Measurements from ENCODE around the gene TPBGL. TPM values are rescaled to one million over a fixed set of nuclear protein-coding genes. Genes with fewer than 3 reads are reported as not detected.

The TPBGL gene
- total RNA-seq, 1 donor from 2014 or later = not detected

GRCh38 chr11:75286826-75287465 is 46.4 kb downstream of the TPBGL start:
- TF ChIP-seq, protein P1, sequence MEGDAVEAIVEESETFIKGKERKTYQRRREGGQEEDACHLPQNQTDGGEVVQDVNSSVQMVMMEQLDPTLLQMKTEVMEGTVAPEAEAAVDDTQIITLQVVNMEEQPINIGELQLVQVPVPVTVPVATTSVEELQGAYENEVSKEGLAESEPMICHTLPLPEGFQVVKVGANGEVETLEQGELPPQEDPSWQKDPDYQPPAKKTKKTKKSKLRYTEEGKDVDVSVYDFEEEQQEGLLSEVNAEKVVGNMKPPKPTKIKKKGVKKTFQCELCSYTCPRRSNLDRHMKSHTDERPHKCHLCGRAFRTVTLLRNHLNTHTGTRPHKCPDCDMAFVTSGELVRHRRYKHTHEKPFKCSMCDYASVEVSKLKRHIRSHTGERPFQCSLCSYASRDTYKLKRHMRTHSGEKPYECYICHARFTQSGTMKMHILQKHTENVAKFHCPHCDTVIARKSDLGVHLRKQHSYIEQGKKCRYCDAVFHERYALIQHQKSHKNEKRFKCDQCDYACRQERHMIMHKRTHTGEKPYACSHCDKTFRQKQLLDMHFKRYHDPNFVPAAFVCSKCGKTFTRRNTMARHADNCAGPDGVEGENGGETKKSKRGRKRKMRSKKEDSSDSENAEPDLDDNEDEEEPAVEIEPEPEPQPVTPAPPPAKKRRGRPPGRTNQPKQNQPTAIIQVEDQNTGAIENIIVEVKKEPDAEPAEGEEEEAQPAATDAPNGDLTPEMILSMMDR (IDR thresholded peaks at IDR 0.05) = no peak
- no peaks in the 10 kb centered on the region for H3K4me1 Mint-ChIP-seq (ENCODE audit: unreplicated experiment)
- DNase-seq (ENCODE audit: extremely low spot score, unreplicated experiment) = no peak
- H3K36me3 Mint-ChIP-seq (ENCODE audit: unreplicated experiment) = peaks cover 1% of the 10 kb centered on the region
- no peaks in the 10 kb centered on the region for H3K27me3 Mint-ChIP-seq (ENCODE audit: unreplicated experiment)
- no peaks in the 10 kb centered on the region for H3K9me3 Mint-ChIP-seq (ENCODE audit: unreplicated experiment)
- H3K4me3 Mint-ChIP-seq (ENCODE audit: unreplicated experiment) = no peak overlapping the region
- H3K27ac Mint-ChIP-seq (ENCODE audit: unreplicated experiment) = no peak overlapping the region

DNA sequence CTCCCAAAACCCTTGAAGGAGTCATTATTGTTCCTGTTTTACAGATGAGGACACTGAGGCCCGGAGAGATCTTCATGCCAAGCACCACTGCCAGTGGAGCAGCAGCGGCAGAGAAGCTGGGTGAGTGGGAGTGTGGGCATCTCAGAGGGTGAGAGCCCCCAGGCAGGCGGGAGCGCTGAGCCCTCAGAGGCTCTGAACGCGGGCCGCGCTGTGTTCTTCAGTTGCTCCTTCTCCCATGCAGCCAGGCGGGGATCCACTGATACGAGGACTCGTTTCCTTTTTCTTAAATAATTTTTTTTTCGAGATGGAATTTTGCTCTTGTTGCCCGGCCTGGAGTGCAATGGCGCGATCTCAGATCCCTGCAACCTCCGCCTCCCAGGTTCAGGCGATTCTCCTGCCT is 47.0 kb downstream of the TPBGL start:
- H3K27me3 Mint-ChIP-seq (ENCODE audit: unreplicated experiment) = no peaks in the 10 kb centered on the region
- H3K36me3 Mint-ChIP-seq (ENCODE audit: unreplicated experiment) = peaks cover 1% of the 10 kb centered on the region

GRCh38 chr11:75289511-75289760 is 48.9 kb downstream of the TPBGL start:
- no peak overlapping the region for H3K27ac Mint-ChIP-seq (ENCODE audit: unreplicated experiment)

More for the DNA sequence above, 47.0 kb downstream of the TPBGL start:
- TF ChIP-seq, protein P1 (IDR thresholded peaks at IDR 0.05) = no peak
- H3K4me3 Mint-ChIP-seq (ENCODE audit: unreplicated experiment) = no peak overlapping the region
- no peaks in the 10 kb centered on the region for H3K4me1 Mint-ChIP-seq (ENCODE audit: unreplicated experiment)
- no peaks in the 10 kb centered on the region for H3K9me3 Mint-ChIP-seq (ENCODE audit: unreplicated experiment)
- H3K27ac Mint-ChIP-seq (ENCODE audit: unreplicated experiment) = no peak overlapping the region
- DNase-seq (ENCODE audit: extremely low spot score, unreplicated experiment) = no peak

DNA sequence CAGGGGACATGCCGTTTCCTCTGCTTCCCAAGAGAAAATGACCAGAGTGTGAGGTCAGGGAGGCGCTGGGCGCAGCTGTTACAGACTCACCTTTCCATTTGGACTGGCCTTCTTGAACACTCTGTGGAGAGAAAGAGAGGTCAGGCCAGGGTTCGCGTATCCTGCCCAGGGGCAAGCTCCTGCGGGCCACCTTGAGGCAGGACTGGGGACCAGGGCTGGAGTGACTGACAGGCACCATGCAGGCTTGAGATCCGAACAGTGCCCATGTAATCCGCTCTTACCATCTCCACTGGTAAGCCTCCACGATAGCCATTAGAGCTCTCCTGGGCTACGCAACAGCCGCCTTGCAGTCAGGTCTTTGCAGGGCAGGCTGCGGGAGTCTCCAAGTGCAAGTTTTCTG is 49.3 kb downstream of the TPBGL start:
- no peaks in the 10 kb centered on the region for H3K27me3 Mint-ChIP-seq (ENCODE audit: unreplicated experiment)
- DNase-seq (ENCODE audit: extremely low spot score, unreplicated experiment) = no peak
- TF ChIP-seq, protein P1 (IDR thresholded peaks at IDR 0.05) = no peak
- no peak overlapping the region for H3K27ac Mint-ChIP-seq (ENCODE audit: unreplicated experiment)
- no peaks in the 10 kb centered on the region for H3K9me3 Mint-ChIP-seq (ENCODE audit: unreplicated experiment)
- no peak overlapping the region for H3K4me3 Mint-ChIP-seq (ENCODE audit: unreplicated experiment)
- peaks cover 1% of the 10 kb centered on the region for H3K36me3 Mint-ChIP-seq (ENCODE audit: unreplicated experiment)
- H3K4me1 Mint-ChIP-seq (ENCODE audit: unreplicated experiment) = no peaks in the 10 kb centered on the region

More at GRCh38 chr11:75289511-75289760, 48.9 kb downstream of the TPBGL start:
- no peaks in the 10 kb centered on the region for H3K4me1 Mint-ChIP-seq (ENCODE audit: unreplicated experiment)
- H3K9me3 Mint-ChIP-seq (ENCODE audit: unreplicated experiment) = no peaks in the 10 kb centered on the region
- no peak for DNase-seq (ENCODE audit: extremely low spot score, unreplicated experiment)
- H3K27me3 Mint-ChIP-seq (ENCODE audit: unreplicated experiment) = no peaks in the 10 kb centered on the region
- H3K4me3 Mint-ChIP-seq (ENCODE audit: unreplicated experiment) = no peak overlapping the region
- TF ChIP-seq, protein P1 (IDR thresholded peaks at IDR 0.05) = no peak
- H3K36me3 Mint-ChIP-seq (ENCODE audit: unreplicated experiment) = peaks cover 1% of the 10 kb centered on the region

GRCh38 chr11:75291741-75292140 is 51.2 kb downstream of the TPBGL start:
- Mint-ChIP-seq H3K9me3 (ENCODE audit: unreplicated experiment) (no peaks in the 10 kb centered on the region), H3K27ac (ENCODE audit: unreplicated experiment) (no peak overlapping the region), H3K36me3 (ENCODE audit: unreplicated experiment) (peaks cover 3% of the 10 kb centered on the region), H3K27me3 (ENCODE audit: unreplicated experiment) (no peaks in the 10 kb centered on the region), H3K4me3 (ENCODE audit: unreplicated experiment) (no peak overlapping the region), H3K4me1 (ENCODE audit: unreplicated experiment) (no peaks in the 10 kb centered on the region)
- DNase-seq (ENCODE audit: extremely low spot score, unreplicated experiment) = no peak
- TF ChIP-seq, protein P1 (IDR thresholded peaks at IDR 0.05) = no peak
